Naive B cell (primary cell): ENCODE results near the gene RYR2. TPM values are rescaled to one million over a fixed set of nuclear protein-coding genes. Genes with fewer than 3 reads are reported as not detected.

Experiments
- ATAC-seq, 2 donors: fragments of 150-1000 bp; cut with Tn5 transposase; 2 replicates each; pipeline ENCODE4 v1.10.0; 2021; ENCODE audit warnings: low read depth in 2 of 2, mild to moderate bottlenecking in 2 of 2, moderate library complexity in 2 of 2
- DNase-seq: peaks from one replicate; pipeline ENCODE4 v3.0.0; 2022
- H3K27ac Mint-ChIP-seq, 6 donors: one replicate each; pipeline ENCODE4 v1.8.0; 2020 to 2022; ENCODE audit warnings: mild to moderate bottlenecking in 6 of 6, mixed read lengths in 6 of 6, moderate library complexity in 5 of 6, inconsistent platforms in 2 of 6
- H3K27me3 Mint-ChIP-seq, 3 donors: one replicate each; pipeline ENCODE4 v1.8.0; 2021 to 2022; ENCODE audit warnings: mixed read lengths in 3 of 3, mild to moderate bottlenecking in 1 of 3
- H3K36me3 Mint-ChIP-seq, 2 donors: one replicate each; pipeline ENCODE4 v1.8.0; 2020 to 2022; ENCODE audit warnings: mixed read lengths in 2 of 2, inconsistent platforms in 1 of 2, mild to moderate bottlenecking in 1 of 2
- H3K4me1 Mint-ChIP-seq, 3 donors: one replicate each; pipeline ENCODE4 v1.8.0; 2020 to 2022; ENCODE audit warnings: mixed read lengths in 3 of 3, inconsistent platforms in 1 of 3, mild to moderate bottlenecking in 1 of 3, moderate library complexity in 1 of 3
- H3K4me3 Mint-ChIP-seq, 8 donors: one replicate each; pipeline ENCODE4 v1.8.0; 2020 to 2022; ENCODE audit warnings: mild to moderate bottlenecking in 8 of 8, mixed read lengths in 8 of 8, moderate library complexity in 8 of 8, inconsistent platforms in 2 of 8
- H3K9me3 Mint-ChIP-seq, 7 donors: one replicate each; pipeline ENCODE4 v1.8.0; 2020 to 2022; ENCODE audit warnings: mixed read lengths in 7 of 7, mild to moderate bottlenecking in 5 of 7, inconsistent platforms in 2 of 7, moderate library complexity in 1 of 7
- polyA plus RNA-seq, 6 donors: library from polyadenylated mRNA; unstranded; fragments of 300-500 nt; fragmentation: Illumina TruSeq; gene quantifications; one replicate each; pipeline ENCODE4 v1.2.3, GENCODE V29; 2021; ENCODE audit warnings: low read depth in 6 of 6

Gene RYR2
- polyA plus RNA-seq, 6 donors from 2014 or later, result 0.09 TPM; not detected in 5

- Mint-ChIP-seq H3K27ac (peak overlapping the region in 1 of 6 donors; percentile 1), H3K4me1 (no peaks in the 10 kb centered on the region), H3K27me3 (no peaks in the 10 kb centered on the region), H3K36me3 (no peaks in the 10 kb centered on the region), H3K9me3 (peaks cover 0 to 10% (median 2%) of the 10 kb centered on the region in 7 donors), H3K4me3 (no peak overlapping the region)
- no peak for ATAC-seq
- no peak for DNase-seq
These were observed 428.8 kb downstream of the RYR2 start for GRCh38 chr1:237470712-237471338.

GRCh38 chr1:237471377-237471776 is 429.4 kb downstream of the RYR2 start:
- DNase-seq, result no peak
- no peak for ATAC-seq
- H3K4me3 Mint-ChIP-seq, result no peak overlapping the region
- peaks cover 0 to 10% (median 2%) of the 10 kb centered on the region in 7 donors for H3K9me3 Mint-ChIP-seq
- H3K4me1 Mint-ChIP-seq, result no peaks in the 10 kb centered on the region
- no peaks in the 10 kb centered on the region for H3K36me3 Mint-ChIP-seq
- no peaks in the 10 kb centered on the region for H3K27me3 Mint-ChIP-seq
- H3K27ac Mint-ChIP-seq, result no peak overlapping the region

GRCh38 chr1:237471956-237472355 is 430.0 kb downstream of the RYR2 start:
- DNase-seq, result no peak
- H3K27ac Mint-ChIP-seq, result no peak overlapping the region
- no peaks in the 10 kb centered on the region for H3K4me1 Mint-ChIP-seq
- H3K9me3 Mint-ChIP-seq, result peaks cover 0 to 10% (median 2%) of the 10 kb centered on the region in 7 donors
- no peaks in the 10 kb centered on the region for H3K27me3 Mint-ChIP-seq
- H3K36me3 Mint-ChIP-seq, result no peaks in the 10 kb centered on the region
- no peak for ATAC-seq
- no peak overlapping the region for H3K4me3 Mint-ChIP-seq

GRCh38 chr1:237473854-237474253 is 431.9 kb downstream of the RYR2 start:
- no peak overlapping the region for H3K4me3 Mint-ChIP-seq
- DNase-seq (no peak), ATAC-seq (no peak)
- no peaks in the 10 kb centered on the region for H3K4me1 Mint-ChIP-seq
- H3K27me3 Mint-ChIP-seq, result no peaks in the 10 kb centered on the region
- peaks cover 0 to 10% (median 2%) of the 10 kb centered on the region in 7 donors for H3K9me3 Mint-ChIP-seq
- no peaks in the 10 kb centered on the region for H3K36me3 Mint-ChIP-seq
- H3K27ac Mint-ChIP-seq, result no peak overlapping the region

GRCh38 chr1:237478082-237478481 is 436.1 kb downstream of the RYR2 start:
- Mint-ChIP-seq H3K27ac (no peak overlapping the region), H3K36me3 (no peaks in the 10 kb centered on the region), H3K4me1 (no peaks in the 10 kb centered on the region), H3K27me3 (no peaks in the 10 kb centered on the region), H3K4me3 (no peak overlapping the region), H3K9me3 (peaks cover 2 to 9% (median 5%) of the 10 kb centered on the region in 7 donors)
- DNase-seq (no peak), ATAC-seq (no peak)

- H3K36me3 Mint-ChIP-seq, result no peaks in the 10 kb centered on the region
- peak overlapping the region in 1 of 6 donors; percentile 4 for H3K27ac Mint-ChIP-seq
- no peak overlapping the region for H3K4me3 Mint-ChIP-seq
- H3K27me3 Mint-ChIP-seq, result no peaks in the 10 kb centered on the region
- DNase-seq (no peak), ATAC-seq (no peak)
- no peaks in the 10 kb centered on the region for H3K4me1 Mint-ChIP-seq
- peaks cover 2 to 15% (median 5%) of the 10 kb centered on the region in 7 donors for H3K9me3 Mint-ChIP-seq
These were observed 436.9 kb downstream of the RYR2 start for GRCh38 chr1:237478842-237479241.

- H3K27ac Mint-ChIP-seq, result no peak overlapping the region
- no peaks in the 10 kb centered on the region for H3K4me1 Mint-ChIP-seq
- no peak overlapping the region for H3K4me3 Mint-ChIP-seq
- H3K9me3 Mint-ChIP-seq, result peaks cover 2 to 15% (median 5%) of the 10 kb centered on the region in 7 donors
- DNase-seq (no peak), ATAC-seq (no peak)
- no peaks in the 10 kb centered on the region for H3K36me3 Mint-ChIP-seq
- H3K27me3 Mint-ChIP-seq, result no peaks in the 10 kb centered on the region
These were observed 440.8 kb downstream of the RYR2 start for GRCh38 chr1:237482777-237483176.

GRCh38 chr1:237492359-237492758 is 450.4 kb downstream of the RYR2 start:
- Mint-ChIP-seq H3K36me3 (no peaks in the 10 kb centered on the region), H3K9me3 (peaks cover 0 to 6% (median 0%) of the 10 kb centered on the region in 7 donors), H3K27ac (no peak overlapping the region), H3K27me3 (no peaks in the 10 kb centered on the region), H3K4me1 (no peaks in the 10 kb centered on the region), H3K4me3 (no peak overlapping the region)
- ATAC-seq (no peak), DNase-seq (no peak)

- Mint-ChIP-seq H3K27me3 (no peaks in the 10 kb centered on the region), H3K36me3 (no peaks in the 10 kb centered on the region), H3K9me3 (no peaks in the 10 kb centered on the region), H3K4me1 (no peaks in the 10 kb centered on the region), H3K27ac (no peak overlapping the region), H3K4me3 (no peak overlapping the region)
- DNase-seq, result no peak
- no peak for ATAC-seq
These were observed 458.6 kb downstream of the RYR2 start for GRCh38 chr1:237500566-237500965.

GRCh38 chr1:237503292-237503691 is 461.3 kb downstream of the RYR2 start:
- Mint-ChIP-seq H3K4me3 (no peak overlapping the region), H3K9me3 (no peaks in the 10 kb centered on the region), H3K27me3 (no peaks in the 10 kb centered on the region), H3K4me1 (no peaks in the 10 kb centered on the region), H3K27ac (no peak overlapping the region), H3K36me3 (no peaks in the 10 kb centered on the region)
- ATAC-seq (no peak), DNase-seq (no peak)

GRCh38 chr1:237507005-237507404 is 465.0 kb downstream of the RYR2 start:
- no peak for DNase-seq
- Mint-ChIP-seq H3K4me1 (no peaks in the 10 kb centered on the region), H3K36me3 (no peaks in the 10 kb centered on the region), H3K9me3 (peaks cover 0 to 2% (median 0%) of the 10 kb centered on the region in 7 donors), H3K4me3 (no peak overlapping the region), H3K27ac (no peak overlapping the region), H3K27me3 (peaks cover 0 to 5% (median 0%) of the 10 kb centered on the region in 3 donors)
- ATAC-seq, result no peak

GRCh38 chr1:237509748-237510147 is 467.8 kb downstream of the RYR2 start:
- no peak overlapping the region for H3K27ac Mint-ChIP-seq

GRCh38 chr1:237525102-237525501 is 483.1 kb downstream of the RYR2 start:
- Mint-ChIP-seq H3K36me3 (no peaks in the 10 kb centered on the region), H3K4me1 (no peaks in the 10 kb centered on the region), H3K9me3 (peaks cover 0 to 30% (median 8%) of the 10 kb centered on the region in 7 donors), H3K27ac (no peak overlapping the region), H3K4me3 (no peak overlapping the region), H3K27me3 (no peaks in the 10 kb centered on the region)
- DNase-seq (no peak), ATAC-seq (no peak)

More at GRCh38 chr1:237509748-237510147, 467.8 kb downstream of the RYR2 start:
- Mint-ChIP-seq H3K36me3 (no peaks in the 10 kb centered on the region), H3K4me3 (no peak overlapping the region), H3K4me1 (no peaks in the 10 kb centered on the region), H3K9me3 (peaks cover 0 to 2% (median 0%) of the 10 kb centered on the region in 7 donors), H3K27me3 (peaks cover 0 to 5% (median 0%) of the 10 kb centered on the region in 3 donors)
- ATAC-seq, result no peak
- DNase-seq, result no peak

- Mint-ChIP-seq H3K4me3 (no peak overlapping the region), H3K27ac (no peak overlapping the region), H3K27me3 (no peaks in the 10 kb centered on the region), H3K4me1 (no peaks in the 10 kb centered on the region), H3K9me3 (peaks cover 0 to 30% (median 8%) of the 10 kb centered on the region in 7 donors), H3K36me3 (no peaks in the 10 kb centered on the region)
- no peak for ATAC-seq
- DNase-seq, result no peak
These were observed 485.8 kb downstream of the RYR2 start for GRCh38 chr1:237527761-237528160.
